GM12874 (cell line): Measurements from ENCODE around the gene MTUS2.

Source experiments
- CTCF ChIP-seq: IDR thresholded peaks from 2 replicates; pipeline ENCODE4 v1.5.1; 2011; ENCODE audit warnings: low read depth, mild to moderate bottlenecking, control low read depth, low read length, moderate library complexity; ENCODE audit not compliant: insufficient read depth

The MTUS2 gene

GRCh38 chr13:29318741-29319140 lies 498.6 kb downstream of the MTUS2 start:
- TF ChIP-seq CTCF, result no peak

GRCh38 chr13:29319451-29319850 lies 499.3 kb downstream of the MTUS2 start:
- no peak for TF ChIP-seq CTCF

- no peak for TF ChIP-seq CTCF
Observed at GRCh38 chr13:29323954-29324353, 503.8 kb downstream of the MTUS2 start.

GRCh38 chr13:29324601-29325000 lies 504.5 kb downstream of the MTUS2 start:
- no peak for TF ChIP-seq CTCF

- TF ChIP-seq CTCF, result no peak
Observed at GRCh38 chr13:29328501-29328900, 508.4 kb downstream of the MTUS2 start.

- TF ChIP-seq CTCF, result no peak
Observed at GRCh38 chr13:29336356-29336755, 516.2 kb downstream of the MTUS2 start.

GRCh38 chr13:29339386-29340272 lies 519.5 kb downstream of the MTUS2 start:
- TF ChIP-seq CTCF, result no peak
